H1 (cell line): ENCODE measurements around the gene OSBPL6. TPM values are rescaled to one million over a fixed set of nuclear protein-coding genes. Genes with fewer than 3 reads are reported as not detected.

Source experiments
- CHD1 ChIP-seq: IDR thresholded peaks from 2 replicates; pipeline ENCODE4 v1.6.1; 2012; ENCODE audit warnings: low read depth, low read length, improper control_type of control experiment
- CREB1 ChIP-seq: IDR thresholded peaks from 2 replicates; pipeline ENCODE4 v1.6.1; 2012; ENCODE audit warnings: inconsistent platforms
- GABPA ChIP-seq: IDR thresholded peaks from 2 replicates; pipeline ENCODE4 v1.6.1; 2011; ENCODE audit warnings: mild to moderate bottlenecking, low read length, moderate library complexity, borderline replicate concordance; ENCODE audit not compliant: insufficient read depth
- GTF2F1 ChIP-seq: IDR thresholded peaks from 2 replicates; pipeline ENCODE4 v1.6.1; 2012; ENCODE audit warnings: low read depth, low read length, improper control_type of control experiment, borderline replicate concordance
- KDM5A ChIP-seq: fragments of 200-600 bp; IDR thresholded peaks from 2 replicates; pipeline ENCODE4 v1.7.1; 2012; ENCODE audit warnings: mild to moderate bottlenecking, low read length, inconsistent platforms, mixed read lengths
- POLR2A ChIP-seq, 2 experiments: IDR thresholded peaks; 1 replicate in 1 of 2; 2 replicates in 1 of 2; pipeline ENCODE4 v1.6.1; 2011; ENCODE audit warnings: low read depth in 2 of 2, low read length in 2 of 2, mild to moderate bottlenecking in 2 of 2; ENCODE audit errors: control extremely low read depth in 1 of 2
- SIN3A ChIP-seq, 2 experiments: IDR thresholded peaks in 1 of 2; conservative IDR thresholded peaks in 1 of 2; 2 replicates each; pipeline ENCODE4 v1.6.1; 2011 to 2012; ENCODE audit warnings: low read length in 2 of 2, improper control_type of control experiment in 1 of 2, low read depth in 1 of 2, mild to moderate bottlenecking in 1 of 2
- SP4 ChIP-seq: IDR thresholded peaks from 2 replicates; pipeline ENCODE4 v1.6.1; 2012; ENCODE audit warnings: low read length, inconsistent platforms
- TAF7 ChIP-seq: optimal IDR thresholded peaks from 2 replicates; pipeline ENCODE3; 2011; ENCODE audit warnings: low read depth, mild to moderate bottlenecking, inconsistent platforms, low read length, moderate library complexity, borderline replicate concordance
- polyA plus RNA-seq, 7 experiments: library from polyadenylated mRNA; depleted of rRNA in 3 of 7; stranded (reverse) in 5 of 7; unstranded in 2 of 7; fragments of >200 nt in 5 of 7; fragments of 200-250 nt in 2 of 7; gene quantifications; 1 replicate in 5 of 7; 2 replicates in 1 of 7; 4 replicates in 1 of 7; pipeline versions ENCODE4 v1.2.1 to v1.2.3, GENCODE V29; 2011 to 2013; ENCODE audit warnings: missing spikeins in 2 of 7, mixed read lengths in 2 of 7
- total RNA-seq: library from RNA; stranded (reverse); fragmentation: NEBNext Ultra II Directional; extraction: Animal tissue kit (Norgen Biotek cat#: 25700); gene quantifications from 2 replicates; pipeline ENCODE4 v1.2.1, GENCODE V29; 2021
- TF ChIP-seq, protein P1 (sequence below): fragments of 300-600 bp; sonication (generic); IDR thresholded peaks from 2 replicates; pipeline ENCODE4 v1.7.1; 2012; ENCODE audit warnings: low read length, moderate library complexity, mild to moderate bottlenecking, inconsistent platforms; ENCODE audit not compliant: insufficient replicate concordance

Gene OSBPL6
- total and polyA plus RNA-seq, 2 of the 8 experiments (the other 6 are each of a cell fraction or from before 2014, with no cell fraction given), result 1.7 to 5.6 TPM

DNA sequence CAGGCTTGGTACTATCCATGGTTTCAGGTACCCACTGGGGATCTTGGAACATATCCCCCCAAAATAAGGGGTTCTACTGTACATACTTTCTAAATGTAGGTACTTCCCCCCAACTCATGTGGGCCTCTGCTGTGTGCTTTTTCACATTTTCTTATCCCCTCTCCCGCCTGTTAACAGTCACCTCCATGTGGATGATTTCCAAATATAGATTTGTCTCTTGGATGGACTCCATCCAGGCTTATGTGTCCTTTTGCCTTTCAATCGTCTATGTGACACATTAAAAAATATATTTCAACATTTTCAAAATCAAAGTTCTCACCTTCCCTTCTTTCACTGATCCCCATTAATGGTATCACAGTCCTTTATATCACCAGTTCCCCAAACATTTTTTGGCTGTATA, 44.4 kb downstream of the OSBPL6 start (continued):
- TF ChIP-seq, protein P1, sequence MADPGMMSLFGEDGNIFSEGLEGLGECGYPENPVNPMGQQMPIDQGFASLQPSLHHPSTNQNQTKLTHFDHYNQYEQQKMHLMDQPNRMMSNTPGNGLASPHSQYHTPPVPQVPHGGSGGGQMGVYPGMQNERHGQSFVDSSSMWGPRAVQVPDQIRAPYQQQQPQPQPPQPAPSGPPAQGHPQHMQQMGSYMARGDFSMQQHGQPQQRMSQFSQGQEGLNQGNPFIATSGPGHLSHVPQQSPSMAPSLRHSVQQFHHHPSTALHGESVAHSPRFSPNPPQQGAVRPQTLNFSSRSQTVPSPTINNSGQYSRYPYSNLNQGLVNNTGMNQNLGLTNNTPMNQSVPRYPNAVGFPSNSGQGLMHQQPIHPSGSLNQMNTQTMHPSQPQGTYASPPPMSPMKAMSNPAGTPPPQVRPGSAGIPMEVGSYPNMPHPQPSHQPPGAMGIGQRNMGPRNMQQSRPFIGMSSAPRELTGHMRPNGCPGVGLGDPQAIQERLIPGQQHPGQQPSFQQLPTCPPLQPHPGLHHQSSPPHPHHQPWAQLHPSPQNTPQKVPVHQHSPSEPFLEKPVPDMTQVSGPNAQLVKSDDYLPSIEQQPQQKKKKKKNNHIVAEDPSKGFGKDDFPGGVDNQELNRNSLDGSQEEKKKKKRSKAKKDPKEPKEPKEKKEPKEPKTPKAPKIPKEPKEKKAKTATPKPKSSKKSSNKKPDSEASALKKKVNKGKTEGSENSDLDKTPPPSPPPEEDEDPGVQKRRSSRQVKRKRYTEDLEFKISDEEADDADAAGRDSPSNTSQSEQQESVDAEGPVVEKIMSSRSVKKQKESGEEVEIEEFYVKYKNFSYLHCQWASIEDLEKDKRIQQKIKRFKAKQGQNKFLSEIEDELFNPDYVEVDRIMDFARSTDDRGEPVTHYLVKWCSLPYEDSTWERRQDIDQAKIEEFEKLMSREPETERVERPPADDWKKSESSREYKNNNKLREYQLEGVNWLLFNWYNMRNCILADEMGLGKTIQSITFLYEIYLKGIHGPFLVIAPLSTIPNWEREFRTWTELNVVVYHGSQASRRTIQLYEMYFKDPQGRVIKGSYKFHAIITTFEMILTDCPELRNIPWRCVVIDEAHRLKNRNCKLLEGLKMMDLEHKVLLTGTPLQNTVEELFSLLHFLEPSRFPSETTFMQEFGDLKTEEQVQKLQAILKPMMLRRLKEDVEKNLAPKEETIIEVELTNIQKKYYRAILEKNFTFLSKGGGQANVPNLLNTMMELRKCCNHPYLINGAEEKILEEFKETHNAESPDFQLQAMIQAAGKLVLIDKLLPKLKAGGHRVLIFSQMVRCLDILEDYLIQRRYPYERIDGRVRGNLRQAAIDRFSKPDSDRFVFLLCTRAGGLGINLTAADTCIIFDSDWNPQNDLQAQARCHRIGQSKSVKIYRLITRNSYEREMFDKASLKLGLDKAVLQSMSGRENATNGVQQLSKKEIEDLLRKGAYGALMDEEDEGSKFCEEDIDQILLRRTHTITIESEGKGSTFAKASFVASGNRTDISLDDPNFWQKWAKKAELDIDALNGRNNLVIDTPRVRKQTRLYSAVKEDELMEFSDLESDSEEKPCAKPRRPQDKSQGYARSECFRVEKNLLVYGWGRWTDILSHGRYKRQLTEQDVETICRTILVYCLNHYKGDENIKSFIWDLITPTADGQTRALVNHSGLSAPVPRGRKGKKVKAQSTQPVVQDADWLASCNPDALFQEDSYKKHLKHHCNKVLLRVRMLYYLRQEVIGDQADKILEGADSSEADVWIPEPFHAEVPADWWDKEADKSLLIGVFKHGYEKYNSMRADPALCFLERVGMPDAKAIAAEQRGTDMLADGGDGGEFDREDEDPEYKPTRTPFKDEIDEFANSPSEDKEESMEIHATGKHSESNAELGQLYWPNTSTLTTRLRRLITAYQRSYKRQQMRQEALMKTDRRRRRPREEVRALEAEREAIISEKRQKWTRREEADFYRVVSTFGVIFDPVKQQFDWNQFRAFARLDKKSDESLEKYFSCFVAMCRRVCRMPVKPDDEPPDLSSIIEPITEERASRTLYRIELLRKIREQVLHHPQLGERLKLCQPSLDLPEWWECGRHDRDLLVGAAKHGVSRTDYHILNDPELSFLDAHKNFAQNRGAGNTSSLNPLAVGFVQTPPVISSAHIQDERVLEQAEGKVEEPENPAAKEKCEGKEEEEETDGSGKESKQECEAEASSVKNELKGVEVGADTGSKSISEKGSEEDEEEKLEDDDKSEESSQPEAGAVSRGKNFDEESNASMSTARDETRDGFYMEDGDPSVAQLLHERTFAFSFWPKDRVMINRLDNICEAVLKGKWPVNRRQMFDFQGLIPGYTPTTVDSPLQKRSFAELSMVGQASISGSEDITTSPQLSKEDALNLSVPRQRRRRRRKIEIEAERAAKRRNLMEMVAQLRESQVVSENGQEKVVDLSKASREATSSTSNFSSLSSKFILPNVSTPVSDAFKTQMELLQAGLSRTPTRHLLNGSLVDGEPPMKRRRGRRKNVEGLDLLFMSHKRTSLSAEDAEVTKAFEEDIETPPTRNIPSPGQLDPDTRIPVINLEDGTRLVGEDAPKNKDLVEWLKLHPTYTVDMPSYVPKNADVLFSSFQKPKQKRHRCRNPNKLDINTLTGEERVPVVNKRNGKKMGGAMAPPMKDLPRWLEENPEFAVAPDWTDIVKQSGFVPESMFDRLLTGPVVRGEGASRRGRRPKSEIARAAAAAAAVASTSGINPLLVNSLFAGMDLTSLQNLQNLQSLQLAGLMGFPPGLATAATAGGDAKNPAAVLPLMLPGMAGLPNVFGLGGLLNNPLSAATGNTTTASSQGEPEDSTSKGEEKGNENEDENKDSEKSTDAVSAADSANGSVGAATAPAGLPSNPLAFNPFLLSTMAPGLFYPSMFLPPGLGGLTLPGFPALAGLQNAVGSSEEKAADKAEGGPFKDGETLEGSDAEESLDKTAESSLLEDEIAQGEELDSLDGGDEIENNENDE, result no peak
- TF ChIP-seq CREB1 (no peak), GTF2F1 (no peak), SIN3A (conservative IDR thresholded peaks at IDR 0.05 in 1 of 2, IDR thresholded peaks at IDR 0.05 in 1 of 2; ENCODE audit: low read depth in 1 of 2, low read length in 2 of 2) (no peak), CHD1 (no peak), POLR2A (IDR thresholded peaks at IDR 0.05; ENCODE audit: control extremely low read depth in 1 of 2, low read depth in 2 of 2, low read length in 2 of 2) (no peak), GABPA (no peak), KDM5A (no peak), SP4 (no peak), TAF7 (no peak)
